HepG2 (cell line): ENCODE data around the gene ASPM.

Experiments
- AKAP8 ChIP-seq: sonication (generic); formaldehyde crosslinking; IDR thresholded peaks from 2 replicates; pipeline ENCODE4 v1.5.1; 2020; ENCODE audit warnings: mild to moderate bottlenecking, missing genetic modification reagents
- CTCF ChIP-seq: sonication (generic); formaldehyde crosslinking; IDR thresholded peaks from 2 replicates; pipeline ENCODE4 v1.5.0; 2020; ENCODE audit warnings: mild to moderate bottlenecking, missing genetic modification reagents, moderate library complexity
- EP300 ChIP-seq, 3 experiments: sonication (generic) in 1 of 3; formaldehyde crosslinking in 1 of 3; IDR thresholded peaks; 2 replicates each; pipeline versions ENCODE4 v1.5.1 to v1.6.1; 2011 to 2020; ENCODE audit warnings: low read depth in 2 of 3, low read length in 2 of 3, borderline replicate concordance in 1 of 3, improper control_type of control experiment in 1 of 3, mild to moderate bottlenecking in 1 of 3, missing genetic modification reagents in 1 of 3, moderate library complexity in 1 of 3

GRCh38 chr1:197180252-197180878, 33.9 kb upstream of the ASPM start:
- TF ChIP-seq CTCF (peak; percentile 69), AKAP8 (CRISPR knock-in tag) (no peak), EP300 (IDR thresholded peaks at IDR 0.05; ENCODE audit: low read depth in 2 of 2, low read length in 2 of 2) (no peak), EP300 (CRISPR knock-in tag; IDR thresholded peaks at IDR 0.05; ENCODE audit: borderline replicate concordance) (no peak)
